Measurements from ENCODE around the gene BMI1. TPM values are rescaled to one million over a fixed set of nuclear protein-coding genes. Genes with fewer than 3 reads are reported as not detected.

BMI1 gene
- total and polyA plus RNA-seq, 2 experiments from 2014 or later, result 25.5 to 59.8 TPM

DNA sequence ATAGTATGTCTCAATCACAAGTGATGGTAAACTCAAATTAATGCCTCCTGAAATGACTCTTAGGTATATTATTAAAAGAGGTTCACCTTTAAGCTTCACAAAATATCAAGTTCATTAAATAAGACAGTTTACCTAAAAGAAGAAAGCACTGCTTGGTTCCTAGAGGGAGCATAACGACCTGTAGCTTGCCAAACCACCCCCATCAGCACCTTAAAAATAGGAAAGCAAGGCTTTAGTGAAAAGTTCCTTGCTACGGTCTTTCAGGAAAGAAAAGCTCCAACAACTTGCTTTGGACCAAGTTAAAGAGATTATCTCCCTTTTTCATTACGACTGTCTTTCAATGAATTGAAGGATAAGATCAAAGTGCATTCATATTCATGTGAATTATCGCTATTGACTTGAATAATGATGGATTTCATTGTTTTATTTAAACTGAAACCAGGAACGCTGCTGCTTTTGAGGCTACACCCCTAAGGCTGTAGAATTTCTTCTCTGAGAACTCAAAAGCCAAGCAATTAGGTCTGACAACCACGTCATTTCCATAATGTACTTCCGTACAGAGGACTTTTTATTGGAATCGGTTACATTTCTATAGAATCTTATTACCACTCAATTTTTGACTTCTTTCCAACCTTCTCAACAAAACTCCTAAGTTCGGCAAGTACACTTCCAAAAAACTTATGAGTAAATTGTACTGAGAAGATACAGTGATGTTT lies 17.4 kb downstream of the BMI1 start:
- 18% methylated on average over 9 of the region's 9 CpGs for WGBS (ENCODE audit: low lambda C conversion rate, missing lambda C conversion rate)
- TF ChIP-seq EZH2 (IDR thresholded peaks at IDR 0.05; ENCODE audit: borderline replicate concordance), result no peak
- TF ChIP-seq, protein P1, sequence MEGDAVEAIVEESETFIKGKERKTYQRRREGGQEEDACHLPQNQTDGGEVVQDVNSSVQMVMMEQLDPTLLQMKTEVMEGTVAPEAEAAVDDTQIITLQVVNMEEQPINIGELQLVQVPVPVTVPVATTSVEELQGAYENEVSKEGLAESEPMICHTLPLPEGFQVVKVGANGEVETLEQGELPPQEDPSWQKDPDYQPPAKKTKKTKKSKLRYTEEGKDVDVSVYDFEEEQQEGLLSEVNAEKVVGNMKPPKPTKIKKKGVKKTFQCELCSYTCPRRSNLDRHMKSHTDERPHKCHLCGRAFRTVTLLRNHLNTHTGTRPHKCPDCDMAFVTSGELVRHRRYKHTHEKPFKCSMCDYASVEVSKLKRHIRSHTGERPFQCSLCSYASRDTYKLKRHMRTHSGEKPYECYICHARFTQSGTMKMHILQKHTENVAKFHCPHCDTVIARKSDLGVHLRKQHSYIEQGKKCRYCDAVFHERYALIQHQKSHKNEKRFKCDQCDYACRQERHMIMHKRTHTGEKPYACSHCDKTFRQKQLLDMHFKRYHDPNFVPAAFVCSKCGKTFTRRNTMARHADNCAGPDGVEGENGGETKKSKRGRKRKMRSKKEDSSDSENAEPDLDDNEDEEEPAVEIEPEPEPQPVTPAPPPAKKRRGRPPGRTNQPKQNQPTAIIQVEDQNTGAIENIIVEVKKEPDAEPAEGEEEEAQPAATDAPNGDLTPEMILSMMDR (IDR thresholded peaks at IDR 0.05; ENCODE audit: poor library complexity), result no peak
- peak; percentile 60 for TF ChIP-seq EZH2phosphoT487 (IDR thresholded peaks at IDR 0.05; ENCODE audit: low read depth, severe bottlenecking, unreplicated experiment)
- no peaks in the 10 kb centered on the region for H3K36me3 ChIP-seq (replicated peaks; ENCODE audit: insufficient read depth, low read depth)
- no peak overlapping the region for H3K4me2 ChIP-seq
- DNase-seq (ENCODE audit: low spot score), result no peak
- no peaks in the 10 kb centered on the region for H3K9me2 ChIP-seq (replicated peaks; ENCODE audit: insufficient read depth)
- no peaks in the 10 kb centered on the region for H3K79me2 ChIP-seq
- H3K9me3 ChIP-seq (ENCODE audit: low read depth), result no peaks in the 10 kb centered on the region
- H3K4me1 ChIP-seq (ENCODE audit: insufficient read depth), result peaks cover 37% of the 10 kb centered on the region
- H3K27ac ChIP-seq, result no peak overlapping the region
- no peak overlapping the region for H2AFZ ChIP-seq
- H3K27me3 ChIP-seq, result peaks cover 86% of the 10 kb centered on the region
- H4K20me1 ChIP-seq (ENCODE audit: insufficient read depth, poor library complexity, severe bottlenecking), result no peaks in the 10 kb centered on the region
- H3K4me3 ChIP-seq, result no peak overlapping the region

DNA sequence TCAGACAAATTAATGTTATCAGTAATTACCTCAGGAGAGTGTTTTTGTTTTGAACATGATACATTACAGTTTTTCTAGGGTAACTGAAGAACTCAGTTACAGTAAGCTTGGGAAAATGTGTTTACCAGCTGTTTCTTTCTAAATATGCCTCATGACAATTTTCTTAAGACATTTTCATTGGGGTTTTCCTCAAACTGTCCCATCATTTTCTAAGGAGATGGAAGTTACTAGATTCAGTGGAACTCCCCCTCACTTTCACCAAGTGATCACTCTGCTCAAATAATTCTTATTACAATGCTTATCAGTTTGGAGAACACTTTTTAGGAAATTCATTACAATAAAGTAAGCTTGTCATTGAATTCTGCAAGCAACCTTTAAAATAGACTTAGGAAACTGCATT lies 18.0 kb downstream of the BMI1 start:
- no peak overlapping the region for H2AFZ ChIP-seq
- H3K9me3 ChIP-seq (ENCODE audit: low read depth), result no peaks in the 10 kb centered on the region
- DNase-seq (ENCODE audit: low spot score), result no peak
- TF ChIP-seq EZH2 (IDR thresholded peaks at IDR 0.05; ENCODE audit: borderline replicate concordance) (no peak), EZH2phosphoT487 (IDR thresholded peaks at IDR 0.05; ENCODE audit: low read depth, severe bottlenecking, unreplicated experiment) (no peak)
- TF ChIP-seq, protein P1 (IDR thresholded peaks at IDR 0.05; ENCODE audit: poor library complexity), result no peak
- no peak overlapping the region for H3K4me3 ChIP-seq
- H3K27me3 ChIP-seq, result peaks cover 86% of the 10 kb centered on the region
- peaks cover 35% of the 10 kb centered on the region for H3K4me1 ChIP-seq (ENCODE audit: insufficient read depth)
- H3K79me2 ChIP-seq, result no peaks in the 10 kb centered on the region
- no peak overlapping the region for H3K4me2 ChIP-seq
- H3K9me2 ChIP-seq (replicated peaks; ENCODE audit: insufficient read depth), result no peaks in the 10 kb centered on the region
- no peak overlapping the region for H3K27ac ChIP-seq
- no peaks in the 10 kb centered on the region for H3K36me3 ChIP-seq (replicated peaks; ENCODE audit: insufficient read depth, low read depth)
- H4K20me1 ChIP-seq (ENCODE audit: insufficient read depth, poor library complexity, severe bottlenecking), result no peaks in the 10 kb centered on the region

DNA sequence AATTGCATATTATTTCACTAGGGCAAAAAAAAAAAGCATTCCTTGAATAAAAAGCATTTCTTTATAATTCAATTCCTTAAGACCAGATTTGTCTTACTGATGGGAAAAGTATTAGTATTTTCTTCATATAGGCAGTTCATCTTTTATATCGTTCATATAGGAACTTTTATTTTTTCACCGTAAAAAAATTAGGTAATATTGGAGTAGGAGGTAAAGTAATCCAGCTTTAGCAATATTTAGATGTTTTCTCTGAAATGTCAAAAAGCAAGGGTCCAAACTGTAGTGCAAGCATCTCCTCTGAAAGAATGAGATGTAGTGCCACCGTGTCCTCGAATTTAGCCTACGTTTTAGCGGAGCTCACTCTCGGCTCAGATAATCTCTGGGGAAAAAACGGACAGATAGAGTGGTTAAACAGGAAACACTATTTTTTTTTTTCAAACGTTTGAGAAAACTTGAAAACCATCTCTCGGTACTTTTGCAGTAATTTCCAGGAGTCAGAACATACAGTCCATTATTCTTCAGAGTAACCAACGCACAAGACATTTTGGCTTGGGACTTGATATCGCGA lies 18.9 kb downstream of the BMI1 start:
- Histone ChIP-seq H3K4me2 (peak overlapping the region; percentile 97), H4K20me1 (ENCODE audit: insufficient read depth, poor library complexity, severe bottlenecking) (no peaks in the 10 kb centered on the region), H3K36me3 (replicated peaks; ENCODE audit: insufficient read depth, low read depth) (no peaks in the 10 kb centered on the region), H3K27me3 (peaks cover 86% of the 10 kb centered on the region), H3K79me2 (no peaks in the 10 kb centered on the region), H3K9me2 (replicated peaks; ENCODE audit: insufficient read depth) (no peaks in the 10 kb centered on the region), H3K27ac (peak overlapping the region; percentile 3), H2AFZ (peak overlapping the region; percentile 90), H3K4me1 (ENCODE audit: insufficient read depth) (peaks cover 26% of the 10 kb centered on the region), H3K9me3 (ENCODE audit: low read depth) (no peaks in the 10 kb centered on the region), H3K4me3 (peak overlapping the region; percentile 80)
- TF ChIP-seq, protein P1 (IDR thresholded peaks at IDR 0.05; ENCODE audit: poor library complexity), result no peak
- no peak for TF ChIP-seq EZH2phosphoT487 (IDR thresholded peaks at IDR 0.05; ENCODE audit: low read depth, severe bottlenecking, unreplicated experiment)
- no peak for DNase-seq (ENCODE audit: low spot score)
- WGBS (ENCODE audit: low lambda C conversion rate, missing lambda C conversion rate), result 4% methylated on average over 13 of the region's 13 CpGs
